ENCODE measurements around the gene RLIM.

RLIM gene

DNA sequence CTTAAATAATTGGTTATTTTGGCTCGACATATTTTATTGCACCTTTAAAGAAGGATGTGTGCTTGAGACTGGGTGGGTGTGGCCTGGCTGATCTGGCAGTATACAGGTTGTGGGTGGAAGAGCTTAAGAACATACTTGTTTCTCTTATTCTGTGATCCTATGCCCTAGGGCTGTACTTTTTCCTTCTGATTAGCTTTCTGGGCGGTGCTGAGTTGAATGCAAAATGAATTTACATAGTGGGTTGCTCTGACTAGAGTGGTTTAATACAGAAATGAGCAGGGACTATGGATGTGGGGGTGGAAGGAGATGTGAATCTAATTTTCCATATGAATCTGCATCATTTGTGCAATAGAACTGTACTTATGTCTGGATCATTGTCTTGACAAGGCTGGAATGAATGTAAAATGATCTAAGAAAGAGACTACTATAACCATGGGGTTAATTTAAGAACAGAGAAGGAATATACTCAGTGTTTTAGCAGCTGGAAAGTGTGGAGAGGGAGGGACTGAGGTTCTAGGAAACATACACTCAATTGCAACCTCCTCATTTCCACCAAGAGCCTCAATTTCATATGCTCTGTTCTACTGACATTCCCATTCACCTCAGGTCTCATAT is 73.7 kb downstream of the RLIM start:
- TF ChIP-seq ZFP3 (CRISPR knock-in tag; IDR thresholded peaks at IDR 0.05): no peak
- TF ChIP-seq GLIS3 (CRISPR knock-in tag; IDR thresholded peaks at IDR 0.05): no peak
- TF ChIP-seq ARNTL (CRISPR knock-in tag; IDR thresholded peaks at IDR 0.05; ENCODE audit: borderline replicate concordance, low read depth): no peak
- no peak for ATAC-seq

- ATAC-seq: peak; percentile 48
- TF ChIP-seq GLIS3 (CRISPR knock-in tag; IDR thresholded peaks at IDR 0.05) (no peak), PATZ1 (CRISPR knock-in tag; IDR thresholded peaks at IDR 0.05; ENCODE audit: borderline replicate concordance) (no peak), ZNF8 (CRISPR knock-in tag; IDR thresholded peaks at IDR 0.05) (no peak), ZNF70 (CRISPR knock-in tag; IDR thresholded peaks at IDR 0.05) (no peak), ZC3H10 (CRISPR knock-in tag; IDR thresholded peaks at IDR 0.05) (no peak), TSHZ2 (CRISPR knock-in tag; IDR thresholded peaks at IDR 0.05) (no peak), BACH2 (CRISPR knock-in tag; IDR thresholded peaks at IDR 0.05; ENCODE audit: borderline replicate concordance) (no peak), PPARA (CRISPR knock-in tag; IDR thresholded peaks at IDR 0.05; ENCODE audit: borderline replicate concordance) (no peak), ZNF565 (CRISPR knock-in tag; conservative IDR thresholded peaks at IDR 0.05; ENCODE audit: low read depth) (no peak), ARNTL (CRISPR knock-in tag; IDR thresholded peaks at IDR 0.05; ENCODE audit: borderline replicate concordance, low read depth) (no peak), ISL1 (CRISPR knock-in tag; IDR thresholded peaks at IDR 0.05) (no peak), TCF4 (CRISPR knock-in tag; IDR thresholded peaks at IDR 0.05; ENCODE audit: borderline replicate concordance) (no peak)
Observed at GRCh38 chrX:74536832-74537371, 77.5 kb downstream of the RLIM start.

DNA sequence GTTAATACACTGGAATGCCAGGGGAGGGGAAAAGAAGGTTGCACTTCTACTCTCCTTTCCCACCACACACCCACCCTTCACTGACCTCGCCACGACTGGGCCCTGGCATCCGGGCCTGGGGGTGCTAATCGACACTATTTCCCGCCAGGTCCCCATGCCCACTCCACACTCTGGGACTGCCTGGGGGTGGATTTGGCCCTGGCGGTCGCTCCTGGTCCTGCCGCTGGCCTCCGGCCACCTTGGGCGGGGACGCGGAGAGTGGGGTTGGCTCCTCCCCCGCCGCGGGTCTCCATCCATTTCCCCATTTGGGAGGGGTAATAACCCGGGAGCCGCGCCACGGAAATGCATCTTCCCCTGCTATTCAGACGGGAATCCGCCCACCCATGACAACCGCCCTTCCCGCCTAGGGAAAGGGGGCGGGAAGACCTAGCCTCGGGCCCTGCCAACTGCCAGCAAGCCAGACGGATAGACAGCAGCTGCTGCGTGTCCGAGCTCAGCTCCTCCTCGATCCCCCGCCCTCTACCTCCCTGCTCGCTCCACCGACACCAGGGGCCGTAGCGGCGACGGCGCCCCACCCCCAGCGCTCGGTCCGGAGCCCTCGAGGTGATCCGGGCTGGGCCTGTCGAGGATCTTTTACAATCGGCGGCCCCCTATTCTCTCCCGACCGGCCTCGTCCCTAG is 78.1 kb downstream of the RLIM start:
- TF ChIP-seq PPARA (CRISPR knock-in tag; IDR thresholded peaks at IDR 0.05; ENCODE audit: borderline replicate concordance) (no peak), TCF4 (CRISPR knock-in tag; IDR thresholded peaks at IDR 0.05; ENCODE audit: borderline replicate concordance) (no peak), ZFP3 (CRISPR knock-in tag; IDR thresholded peaks at IDR 0.05) (no peak), RARB (CRISPR knock-in tag; IDR thresholded peaks at IDR 0.05) (no peak), ARNTL (CRISPR knock-in tag; IDR thresholded peaks at IDR 0.05; ENCODE audit: borderline replicate concordance, low read depth) (no peak), CSRNP3 (CRISPR knock-in tag; IDR thresholded peaks at IDR 0.05) (no peak), CSDC2 (CRISPR knock-in tag; IDR thresholded peaks at IDR 0.05) (no peak)
- ATAC-seq: peak; percentile 88

GRCh38 chrX:74535408-74536151 is 78.8 kb downstream of the RLIM start:
- ATAC-seq: peak; percentile 70
- TF ChIP-seq OSR1 (CRISPR knock-in tag; IDR thresholded peaks at IDR 0.05) (no peak), ZNF70 (CRISPR knock-in tag; IDR thresholded peaks at IDR 0.05) (peak; percentile 21; the same call in 1 of the 2 replicates)

Data from SK-N-SH treated with all-trans-retinoic acid at 6 μM for 48 hours (cell line).